Dendritic cell treated with granulocyte-macrophage colony-stimulating factor and Interleukin-4, amounts not matched to agents 40 ng/mL and 50 ng/mL, for 4 days (primary cell): ENCODE data around the gene TSR1.
A peak's percentile ranks its signal among the peaks of the same experiment; 100 is the strongest.

Source experiments
- H3K27ac Mint-ChIP-seq: one replicate; pipeline ENCODE4 v1.8.0; 2022; ENCODE audit warnings: mild to moderate bottlenecking, mixed read lengths
- H3K27me3 Mint-ChIP-seq: one replicate; pipeline ENCODE4 v1.8.0; 2022; ENCODE audit warnings: mild to moderate bottlenecking, mixed read lengths
- H3K36me3 Mint-ChIP-seq: one replicate; pipeline ENCODE4 v1.8.0; 2022; ENCODE audit warnings: low read depth, mixed read lengths
- H3K4me1 Mint-ChIP-seq: one replicate; pipeline ENCODE4 v1.8.0; 2022; ENCODE audit warnings: low read depth, mixed read lengths
- H3K4me3 Mint-ChIP-seq: one replicate; pipeline ENCODE4 v1.8.0; 2022; ENCODE audit warnings: mild to moderate bottlenecking, moderate library complexity, mixed read lengths
- H3K9me3 Mint-ChIP-seq: one replicate; pipeline ENCODE4 v1.8.0; 2022; ENCODE audit warnings: mixed read lengths
- intact Hi-C: fragments of 100-400 bp; cut with micrococcal nuclease; formaldehyde crosslinking; loops from one replicate; pipeline ENCODE4 v1.15.0; 2022

TSR1 gene

DNA sequence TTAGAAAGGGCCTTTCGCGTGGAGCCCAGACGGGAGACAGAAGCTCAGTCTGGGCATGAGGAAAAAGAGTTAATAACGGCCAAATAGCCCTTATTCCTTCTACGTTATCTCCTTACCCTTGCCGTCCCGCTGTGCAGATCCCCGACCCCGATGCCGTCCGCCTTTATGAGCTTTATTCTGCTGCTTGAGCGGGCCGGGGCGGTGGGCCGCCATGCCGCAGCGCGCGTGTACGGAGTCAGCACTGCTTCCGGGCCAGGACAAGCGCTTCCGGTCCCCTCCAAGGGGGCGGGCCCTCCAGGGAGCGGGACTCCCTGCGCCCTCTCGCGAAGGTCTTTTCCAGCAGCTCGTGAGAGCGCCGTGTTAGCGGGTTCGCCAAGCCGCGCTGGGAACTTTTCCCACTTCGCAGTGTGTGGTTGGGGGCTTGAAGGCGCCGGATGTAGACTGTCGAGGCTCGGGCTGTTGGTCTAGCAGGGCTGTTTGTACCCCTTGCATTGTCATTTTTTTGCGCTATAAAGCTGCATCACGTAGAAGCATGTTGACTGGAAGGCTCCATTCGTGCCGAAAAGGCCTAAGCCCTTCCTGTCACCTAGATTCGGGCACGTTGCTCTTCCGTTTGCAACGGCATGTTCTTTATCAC, at the start of gene TSR1:
TSR1 (minus strand) TSS at position 243 of the 637 bp plus-strand sequence; CDS start at position 213, 30 bp downstream.
- Mint-ChIP-seq H3K27ac (peak within 1 kb of the TSS; percentile 85), H3K9me3 (no peaks in the 10 kb centered on the region), H3K4me1 (peaks cover 27% of the 10 kb centered on the region), H3K36me3 (peaks cover 3% of the 10 kb centered on the region), H3K4me3 (peak within 1 kb of the TSS; percentile 94), H3K27me3 (no peaks in the 10 kb centered on the region)
- intact Hi-C loops: loop anchor here (1.0 kb wide), 1 partner anchor 33 kb away; the partner anchor contains the start of genes SMG6 and SRR

DNA sequence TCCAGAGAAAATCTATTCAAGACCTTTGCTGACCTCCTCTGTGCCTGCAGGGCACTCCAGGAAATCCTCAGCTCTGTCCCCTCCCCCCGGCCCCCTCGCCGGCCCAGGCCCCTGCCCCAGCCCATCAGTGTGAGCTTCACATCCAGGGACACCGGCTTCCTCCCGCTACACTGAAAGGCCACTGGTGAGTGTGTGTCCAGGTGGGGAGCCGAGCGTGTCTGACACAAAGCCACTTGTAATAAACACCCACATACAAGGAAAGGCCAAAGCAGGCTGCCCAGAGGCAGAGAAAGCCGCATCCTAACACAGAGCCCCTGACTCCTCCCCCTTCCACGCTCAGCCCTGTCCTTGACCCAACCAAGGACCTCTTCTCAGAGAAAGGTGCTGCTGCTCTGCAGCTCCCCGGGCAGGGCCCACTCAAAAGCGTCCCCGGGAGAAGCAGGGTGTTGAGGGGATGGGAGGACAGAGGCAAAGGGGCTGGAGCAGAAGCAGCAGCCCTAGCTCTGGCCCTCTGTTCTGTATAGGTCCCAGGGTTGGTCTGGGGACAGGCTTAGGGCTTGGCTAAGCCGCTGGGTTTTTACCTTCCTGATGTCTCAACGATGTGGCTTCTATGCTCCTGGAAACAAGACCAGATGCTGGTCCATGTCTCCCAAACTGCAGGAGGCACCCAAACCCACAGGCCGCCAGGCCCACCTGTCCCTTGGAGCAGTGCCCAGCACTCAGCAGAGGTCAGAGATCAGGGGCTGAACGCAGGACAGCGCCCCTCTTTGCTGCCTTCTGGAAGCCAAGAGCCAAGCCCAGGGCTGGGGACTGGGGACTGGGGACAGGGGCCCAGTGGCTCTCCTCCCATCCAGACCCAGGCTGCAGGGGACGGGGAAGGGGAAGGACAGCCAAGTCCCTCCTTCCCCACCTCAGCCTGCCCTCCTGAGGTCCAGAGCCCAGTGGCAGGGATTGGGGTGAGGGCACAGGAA, 49.3 kb upstream of the TSR1 start:
- intact Hi-C loops: no loop called here
- peaks cover 94% of the 10 kb centered on the region for H3K36me3 Mint-ChIP-seq
- H3K27ac Mint-ChIP-seq: no peak overlapping the region
- H3K4me3 Mint-ChIP-seq: no peak overlapping the region
- H3K27me3 Mint-ChIP-seq: no peaks in the 10 kb centered on the region
- peaks cover 73% of the 10 kb centered on the region for H3K4me1 Mint-ChIP-seq
- H3K9me3 Mint-ChIP-seq: no peaks in the 10 kb centered on the region

DNA sequence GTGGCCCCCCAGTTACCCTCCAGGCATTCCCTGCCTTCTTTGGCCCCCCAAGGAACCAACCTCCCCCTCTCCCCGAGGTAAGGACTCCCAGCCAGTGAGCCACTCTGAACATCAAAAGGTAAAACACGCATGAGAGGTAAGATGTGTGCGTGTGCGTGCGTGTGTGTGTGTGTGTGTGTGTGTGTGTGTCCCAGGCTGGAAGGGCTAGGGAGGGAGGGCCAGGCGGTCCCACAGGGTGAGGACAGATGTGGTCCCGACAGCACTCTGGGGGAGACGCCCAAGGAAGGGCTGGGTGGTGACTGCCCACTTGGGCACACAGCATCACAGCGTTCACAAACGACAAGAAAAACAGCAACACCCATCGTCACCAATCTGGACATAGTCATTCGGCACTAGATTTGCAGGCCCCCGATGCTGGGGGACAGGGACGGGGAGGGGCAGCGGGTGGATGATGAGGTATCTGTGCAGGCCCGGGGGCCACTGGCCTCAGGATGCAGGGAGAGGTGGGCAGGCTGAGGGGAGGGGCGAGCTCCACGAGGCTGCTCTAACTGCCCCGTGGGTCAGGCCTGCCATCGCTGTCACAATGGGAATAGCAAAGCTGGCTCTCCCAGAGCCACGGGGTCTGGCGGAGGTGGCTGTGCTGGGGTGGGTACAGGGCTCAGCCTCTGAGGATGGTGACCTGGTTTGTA, 48.3 kb upstream of the TSR1 start:
- H3K27ac Mint-ChIP-seq: peak overlapping the region; percentile 25
- H3K4me3 Mint-ChIP-seq: no peak overlapping the region
- H3K9me3 Mint-ChIP-seq: no peaks in the 10 kb centered on the region
- H3K36me3 Mint-ChIP-seq: peaks cover 94% of the 10 kb centered on the region
- peaks cover 63% of the 10 kb centered on the region for H3K4me1 Mint-ChIP-seq
- no peaks in the 10 kb centered on the region for H3K27me3 Mint-ChIP-seq
- intact Hi-C loops: no loop called here

DNA sequence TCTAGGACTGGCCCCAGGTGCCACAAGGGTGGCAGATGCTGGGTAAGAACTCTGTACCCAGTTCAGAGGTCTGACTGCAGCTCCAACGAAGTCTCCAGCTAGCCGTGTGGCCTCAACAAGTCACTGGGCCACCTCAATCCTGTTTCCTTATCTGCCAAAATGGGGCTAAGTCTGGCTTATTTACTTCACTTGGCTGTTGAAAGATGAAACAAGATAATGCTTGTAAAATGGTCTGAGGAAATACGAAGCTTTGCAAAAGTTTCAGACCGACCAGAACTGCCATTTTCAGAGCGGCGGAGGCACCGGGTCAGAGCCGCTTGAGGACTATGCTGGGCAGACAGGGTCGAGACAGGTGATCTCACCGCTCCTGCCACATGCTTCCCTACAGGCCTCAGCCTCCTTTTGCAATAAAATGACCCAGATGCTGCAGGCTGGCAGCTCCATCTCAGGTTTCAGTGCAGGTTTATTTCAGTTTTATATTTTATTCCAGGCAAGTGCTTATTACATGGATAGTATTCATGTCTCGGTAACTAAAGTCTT, 47.4 kb upstream of the TSR1 start:
- intact Hi-C loops: no loop called here
- Mint-ChIP-seq H3K4me3 (no peak overlapping the region), H3K9me3 (no peaks in the 10 kb centered on the region), H3K36me3 (peaks cover 94% of the 10 kb centered on the region), H3K4me1 (peaks cover 54% of the 10 kb centered on the region), H3K27ac (peak overlapping the region; percentile 72), H3K27me3 (no peaks in the 10 kb centered on the region)

DNA sequence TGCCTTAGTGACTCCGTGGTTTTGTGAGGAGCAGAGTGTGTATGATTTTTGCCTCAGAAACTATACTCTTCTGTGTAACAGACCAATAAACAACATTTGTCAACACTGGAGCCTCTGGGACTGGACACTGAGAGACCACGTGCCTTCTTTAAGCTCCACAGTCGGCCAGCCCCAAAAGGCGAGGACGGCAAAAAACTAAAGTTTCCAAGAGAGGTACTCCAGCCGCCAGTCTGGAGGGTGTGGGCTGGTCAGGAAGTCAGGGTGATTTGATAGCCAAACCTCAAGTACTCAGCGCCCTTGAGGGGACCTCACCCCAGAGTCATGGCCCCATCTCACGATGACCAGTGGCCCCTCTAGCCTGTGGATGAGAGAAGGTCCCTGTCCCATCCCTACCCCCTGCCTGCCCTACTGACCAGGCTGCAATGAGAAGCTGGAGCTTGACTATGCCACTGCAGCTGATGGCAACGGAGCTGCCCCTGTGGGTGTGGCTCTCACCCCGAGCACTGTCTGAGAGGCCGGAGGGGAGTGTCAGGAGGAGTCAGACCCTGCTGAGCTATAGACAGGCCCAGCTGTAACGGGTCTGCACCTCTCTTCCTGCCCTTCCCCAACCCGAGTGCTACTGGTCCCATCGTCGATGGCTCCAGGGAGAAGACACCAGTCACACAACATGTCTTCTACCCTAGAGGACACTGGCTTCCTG, 44.8 kb upstream of the TSR1 start:
- Mint-ChIP-seq H3K4me3 (no peak overlapping the region), H3K36me3 (peaks cover 94% of the 10 kb centered on the region), H3K9me3 (no peaks in the 10 kb centered on the region), H3K27ac (no peak overlapping the region), H3K27me3 (no peaks in the 10 kb centered on the region), H3K4me1 (peaks cover 37% of the 10 kb centered on the region)
- intact Hi-C loops: no loop called here

DNA sequence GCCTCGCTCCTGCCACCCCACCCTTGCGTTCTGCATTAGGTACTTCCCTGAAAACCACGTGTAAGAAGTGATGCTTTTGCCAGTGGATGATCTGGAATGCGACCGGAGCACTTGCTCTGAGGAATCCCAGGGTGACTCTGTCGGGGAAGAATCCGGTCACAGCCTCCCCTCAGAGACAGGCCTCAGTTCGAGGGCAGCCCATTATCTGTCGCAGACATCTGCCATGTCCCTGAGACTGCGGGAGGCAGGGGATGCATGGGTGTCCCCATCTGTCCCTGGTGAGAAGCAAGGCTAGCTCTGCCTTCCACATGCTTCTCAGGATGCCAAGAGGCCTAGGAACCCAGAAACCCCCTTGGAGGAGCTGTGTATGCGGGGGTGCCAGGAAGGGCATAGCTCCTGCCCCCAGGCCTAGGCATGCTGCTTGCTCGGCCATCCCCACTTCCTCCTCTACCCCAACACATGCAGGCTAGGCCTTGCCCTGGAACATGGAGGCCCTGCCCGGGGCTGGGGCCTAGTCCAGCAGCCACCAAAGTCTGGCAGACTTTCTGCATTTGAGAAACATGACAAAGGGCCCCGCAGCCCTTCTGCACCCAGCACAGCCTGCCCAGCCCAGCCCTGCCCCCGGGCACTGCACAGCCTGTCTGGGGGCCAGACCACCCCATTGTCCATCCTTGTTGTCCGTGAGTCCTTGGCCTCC, 44.1 kb upstream of the TSR1 start:
- Mint-ChIP-seq H3K4me3 (no peak overlapping the region), H3K27ac (no peak overlapping the region)
- intact Hi-C loops: no loop called here

DNA sequence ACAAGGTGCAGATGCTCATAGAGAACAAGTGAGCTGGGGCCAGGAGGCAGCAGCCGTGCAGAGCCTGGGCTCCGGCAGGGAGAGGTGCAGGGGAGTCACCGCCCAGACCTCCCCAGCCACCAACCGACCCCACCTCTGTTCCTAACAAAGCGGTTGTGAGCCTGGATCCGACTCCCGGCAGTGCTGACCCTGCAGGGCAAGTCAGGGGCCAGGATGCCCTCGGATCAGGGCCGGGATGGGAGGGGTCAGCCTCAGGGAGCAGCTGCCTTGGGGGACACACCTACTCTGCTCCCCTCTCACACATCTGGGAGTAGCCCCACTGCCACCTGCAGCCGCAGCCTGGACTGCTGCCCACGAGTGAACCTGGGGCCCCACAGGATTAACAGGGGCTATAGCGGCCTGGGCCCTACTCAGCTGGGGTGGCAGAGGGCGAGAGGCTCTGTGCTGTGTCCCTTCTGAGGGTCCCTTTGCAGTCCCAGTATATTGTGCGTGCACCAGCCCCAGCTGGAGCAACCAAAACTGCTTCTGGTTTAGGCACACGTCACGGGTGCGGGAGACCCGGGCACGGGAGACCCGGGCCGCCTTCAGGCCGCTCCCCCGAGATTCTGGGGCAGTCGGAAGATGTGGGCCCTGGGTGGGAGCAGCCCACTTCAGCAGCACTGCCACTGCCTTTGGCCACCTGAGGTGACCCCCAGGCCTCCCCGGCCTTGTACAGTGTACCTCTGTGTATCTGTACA, 43.4 kb upstream of the TSR1 start:
- Mint-ChIP-seq H3K9me3 (no peaks in the 10 kb centered on the region), H3K4me3 (no peak overlapping the region), H3K27ac (no peak overlapping the region), H3K4me1 (peaks cover 25% of the 10 kb centered on the region), H3K36me3 (peaks cover 94% of the 10 kb centered on the region), H3K27me3 (no peaks in the 10 kb centered on the region)
- intact Hi-C loops: no loop called here

More for the DNA sequence above, 44.1 kb upstream of the TSR1 start:
- peaks cover 32% of the 10 kb centered on the region for H3K4me1 Mint-ChIP-seq
- H3K36me3 Mint-ChIP-seq: peaks cover 94% of the 10 kb centered on the region
- no peaks in the 10 kb centered on the region for H3K9me3 Mint-ChIP-seq
- H3K27me3 Mint-ChIP-seq: no peaks in the 10 kb centered on the region

DNA sequence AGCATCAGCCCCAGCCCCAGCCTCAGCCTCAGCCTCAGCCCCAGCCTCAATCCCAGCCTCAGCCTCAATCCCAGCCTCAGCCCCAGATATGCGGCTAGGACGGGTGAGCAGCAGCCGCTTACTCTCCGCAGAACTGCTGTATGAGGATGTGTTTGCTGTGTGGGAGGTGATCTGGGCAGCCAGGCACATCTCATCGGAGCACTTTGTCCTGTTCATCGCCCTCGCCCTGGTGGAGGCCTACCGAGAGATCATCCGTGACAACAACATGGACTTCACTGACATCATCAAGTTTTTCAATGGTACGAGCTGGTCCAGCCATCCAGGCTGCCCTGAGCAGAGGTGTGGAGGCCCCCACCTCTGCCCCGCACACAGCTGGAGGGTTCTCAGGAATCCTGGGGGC, 42.6 kb upstream of the TSR1 start:
- Mint-ChIP-seq H3K4me1 (peaks cover 20% of the 10 kb centered on the region), H3K27ac (no peak overlapping the region), H3K27me3 (no peaks in the 10 kb centered on the region), H3K4me3 (no peak overlapping the region), H3K9me3 (no peaks in the 10 kb centered on the region), H3K36me3 (peaks cover 94% of the 10 kb centered on the region)
- intact Hi-C loops: no loop called here

DNA sequence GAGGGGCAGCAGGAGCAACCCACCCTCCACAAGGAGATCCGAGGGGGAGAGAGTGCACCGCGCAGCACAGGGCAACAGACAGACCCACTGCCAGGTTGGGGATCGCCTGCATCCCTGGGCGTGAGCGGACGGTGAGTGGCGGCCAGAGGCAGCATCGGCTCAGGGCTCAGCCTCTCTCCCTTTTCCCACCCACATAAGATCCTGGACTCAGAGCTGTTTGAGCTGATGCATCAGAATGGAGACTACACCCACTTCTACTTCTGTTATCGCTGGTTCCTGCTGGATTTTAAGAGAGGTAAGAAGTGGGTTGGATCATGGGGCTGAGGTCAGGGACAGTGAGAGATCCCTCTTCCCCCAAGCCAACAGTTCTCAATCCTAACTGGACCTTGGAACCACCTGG, 41.4 kb upstream of the TSR1 start:
- intact Hi-C loops: no loop called here
- H3K4me1 Mint-ChIP-seq: peaks cover 8% of the 10 kb centered on the region
- H3K9me3 Mint-ChIP-seq: no peaks in the 10 kb centered on the region
- H3K27ac Mint-ChIP-seq: peak overlapping the region; percentile 26
- peaks cover 94% of the 10 kb centered on the region for H3K36me3 Mint-ChIP-seq
- H3K27me3 Mint-ChIP-seq: no peaks in the 10 kb centered on the region
- no peak overlapping the region for H3K4me3 Mint-ChIP-seq

DNA sequence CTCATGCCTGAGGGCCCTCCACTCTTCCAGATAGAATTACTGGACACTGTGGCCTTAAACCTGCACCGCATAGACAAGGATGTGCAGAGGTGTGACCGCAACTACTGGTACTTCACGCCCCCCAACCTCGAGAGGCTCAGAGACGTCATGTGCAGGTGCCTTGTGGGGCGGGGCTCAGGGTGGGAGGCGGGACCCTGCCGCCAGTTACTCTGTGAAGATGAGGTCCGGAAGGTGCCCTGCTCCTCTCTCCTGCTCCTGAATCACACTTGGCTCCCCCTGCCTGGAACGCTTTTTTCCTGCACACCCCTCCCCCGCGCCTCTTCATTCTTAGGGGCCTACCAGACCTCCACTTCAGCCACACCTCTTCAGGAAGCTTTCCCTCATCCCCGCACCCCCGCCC, 39.9 kb upstream of the TSR1 start:
- H3K27me3 Mint-ChIP-seq: no peaks in the 10 kb centered on the region
- H3K27ac Mint-ChIP-seq: no peak overlapping the region
- H3K4me3 Mint-ChIP-seq: no peak overlapping the region
- H3K4me1 Mint-ChIP-seq: peaks cover 8% of the 10 kb centered on the region
- H3K36me3 Mint-ChIP-seq: peaks cover 100% of the 10 kb centered on the region
- H3K9me3 Mint-ChIP-seq: no peaks in the 10 kb centered on the region
- intact Hi-C loops: no loop called here

DNA sequence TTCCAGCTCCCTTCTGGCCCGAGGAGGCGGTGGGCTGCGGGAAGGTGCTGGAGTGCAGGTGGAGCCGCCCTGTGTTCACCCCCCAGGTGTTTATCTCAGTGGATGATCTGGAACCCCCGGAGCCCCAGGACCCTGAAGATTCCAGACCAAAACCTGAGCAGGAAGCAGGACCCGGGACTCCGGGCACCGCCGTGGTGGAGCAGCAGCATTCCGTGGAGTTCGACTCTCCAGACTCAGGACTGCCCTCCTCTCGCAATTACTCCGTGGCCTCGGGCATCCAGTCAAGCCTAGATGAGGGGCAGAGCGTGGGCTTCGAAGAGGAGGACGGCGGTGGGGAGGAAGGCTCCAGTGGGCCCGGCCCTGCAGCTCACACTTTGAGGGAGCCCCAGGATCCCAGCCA, 39.1 kb upstream of the TSR1 start:
- no peak overlapping the region for H3K4me3 Mint-ChIP-seq
- H3K36me3 Mint-ChIP-seq: peaks cover 99% of the 10 kb centered on the region
- H3K27me3 Mint-ChIP-seq: no peaks in the 10 kb centered on the region
- H3K9me3 Mint-ChIP-seq: no peaks in the 10 kb centered on the region
- peaks cover 8% of the 10 kb centered on the region for H3K4me1 Mint-ChIP-seq
- intact Hi-C loops: no loop called here
- H3K27ac Mint-ChIP-seq: no peak overlapping the region

DNA sequence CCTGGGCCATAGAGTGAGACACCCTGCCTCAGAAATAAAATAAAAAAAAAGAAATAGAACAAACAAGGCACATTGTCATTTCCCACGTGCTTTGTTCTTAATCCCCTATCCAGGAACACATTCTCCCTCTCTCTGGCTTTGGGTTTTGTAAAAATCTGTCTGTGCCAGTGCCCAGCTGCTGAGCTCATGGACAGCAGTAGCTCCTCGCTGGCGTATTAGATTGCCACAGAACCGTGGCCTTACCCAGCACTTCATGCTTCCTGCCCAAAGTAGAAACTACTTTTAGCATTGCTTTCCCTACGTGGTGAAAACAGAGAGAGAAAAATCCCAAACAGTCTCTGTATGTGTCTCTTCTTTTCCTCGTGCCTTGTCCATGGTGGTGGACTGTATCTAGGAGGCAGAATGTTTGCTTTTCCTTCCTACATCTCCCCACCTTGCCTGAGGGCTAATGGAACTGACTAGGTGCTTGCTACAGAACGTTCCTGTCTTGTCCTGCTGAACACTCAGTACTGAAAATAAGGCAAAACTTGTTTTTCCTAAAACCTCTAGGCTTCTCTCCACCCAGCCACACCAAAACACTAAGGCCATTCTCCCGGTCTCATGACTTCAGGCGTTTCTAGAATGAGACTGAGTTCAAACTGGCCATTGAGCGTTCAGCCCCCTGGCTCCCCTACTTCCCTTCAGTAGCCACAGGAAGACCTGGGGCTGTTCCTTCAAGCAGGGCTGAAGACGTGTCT, 38.5 kb upstream of the TSR1 start:
- Mint-ChIP-seq H3K9me3 (no peaks in the 10 kb centered on the region), H3K36me3 (peaks cover 99% of the 10 kb centered on the region), H3K4me1 (peaks cover 8% of the 10 kb centered on the region), H3K27me3 (no peaks in the 10 kb centered on the region), H3K27ac (peak overlapping the region; percentile 1), H3K4me3 (no peak overlapping the region)
- intact Hi-C loops: no loop called here
